ENCODE measurements around the gene PPT2. TPM values are rescaled to one million over a fixed set of nuclear protein-coding genes. Genes with fewer than 3 reads are reported as not detected.

The PPT2 gene
- total and polyA plus RNA-seq, 2 donors (not counting 3 experiments of a cell fraction or from before 2014, with no cell fraction given), result 27.2 to 47.3 TPM

GRCh38 chr6:32190911-32191677 lies 37.2 kb downstream of the PPT2 start:
- H3K79me2 ChIP-seq (ENCODE audit: control insufficient read depth, insufficient read depth, low read length), result peaks cover 23% of the 10 kb centered on the region
- intact Hi-C loops (cut with micrococcal nuclease) (loop anchor here (1.0 to 10.0 kb wide), 4 partner anchors 13 to 526 kb away; partner anchors contain the start of genes ATF6B, C6orf47, CSNK2B and GPANK1), dilution Hi-C loops (cut with MboI; ENCODE audit: extremely low pct_ligation_motif_present, low sequenced_read_pairs) (no loop called here)
- FAIRE-seq, result peak; percentile 4
- H3K9me3 ChIP-seq (replicated peaks; ENCODE audit: control insufficient read depth, insufficient read depth, low read length), result no peaks in the 10 kb centered on the region
- H3K9ac ChIP-seq (replicated peaks; ENCODE audit: extremely low read depth, insufficient read depth, low read length), result no peak overlapping the region
- H3K4me3 ChIP-seq (replicated peaks in 1 of 3; ENCODE audit: insufficient read depth in 1 of 3, low read depth in 1 of 3, low read length in 3 of 3), result no peak overlapping the region
- H3K9me1 ChIP-seq (replicated peaks; ENCODE audit: control insufficient read depth, extremely low read depth, insufficient read depth, low read length), result no peaks in the 10 kb centered on the region
- POLR2A ChIA-PET, result interaction anchor here (1.0 kb wide), 1 partner anchor 14 kb away, joined by 5 read pairs; no protein-coding TSS in a partner anchor
- H3K27ac ChIP-seq (ENCODE audit: insufficient read depth, low read depth, low read length), result no peak overlapping the region
- no peaks in the 10 kb centered on the region for H4K20me1 ChIP-seq (replicated peaks; ENCODE audit: control insufficient read depth, extremely low read depth, insufficient read depth, low read length)
- no TSS peak for BruUV-seq (replicated peaks)
- peaks cover 0 to 14% of the 10 kb centered on the region in 2 experiments for H3K36me3 ChIP-seq (ENCODE audit: control insufficient read depth in 2 of 2, extremely low read depth in 1 of 2, insufficient read depth in 2 of 2, low read length in 2 of 2)
- TF ChIP-seq GATA2 (IDR thresholded peaks at IDR 0.05; ENCODE audit: insufficient read depth, insufficient read length, low read depth, low read length) (no peak), POLR2A (IDR thresholded peaks at IDR 0.05; ENCODE audit: low read depth, low read length) (peak; percentile 4)
- H3K27me3 ChIP-seq (ENCODE audit: control insufficient read depth in 2 of 2, insufficient read depth in 2 of 2, low read length in 2 of 2), result no peaks in the 10 kb centered on the region
- no peak for DNase-seq (ENCODE audit: low read depth, low spot score)
- peaks cover 48% of the 10 kb centered on the region for H3K4me1 ChIP-seq (ENCODE audit: control insufficient read depth, extremely low read depth, insufficient read depth, low read length)
- H2AFZ ChIP-seq (ENCODE audit: low read depth, low read length), result no peak overlapping the region
- CTCF ChIA-PET, result interaction anchor here (0.6 to 1.8 kb wide), 4 partner anchors 14 to 72 kb away, joined by 3 to 6 read pairs (median 5); partner anchors contain the start of gene ATF6B
- no peak overlapping the region for H3K4me2 ChIP-seq (ENCODE audit: insufficient read depth, low read length)

GRCh38 chr6:32191696-32192607 lies 38.0 kb downstream of the PPT2 start:
- FAIRE-seq, result no peak
- BruUV-seq (replicated peaks), result no TSS peak
- Histone ChIP-seq H2AFZ (ENCODE audit: low read depth, low read length) (no peak overlapping the region), H3K4me2 (ENCODE audit: insufficient read depth, low read length) (peak overlapping the region; percentile 33), H3K79me2 (ENCODE audit: control insufficient read depth, insufficient read depth, low read length) (peaks cover 23% of the 10 kb centered on the region), H3K9me3 (replicated peaks; ENCODE audit: control insufficient read depth, insufficient read depth, low read length) (no peaks in the 10 kb centered on the region), H3K4me1 (ENCODE audit: control insufficient read depth, extremely low read depth, insufficient read depth, low read length) (peaks cover 50% of the 10 kb centered on the region), H4K20me1 (replicated peaks; ENCODE audit: control insufficient read depth, extremely low read depth, insufficient read depth, low read length) (no peaks in the 10 kb centered on the region), H3K27me3 (ENCODE audit: control insufficient read depth in 2 of 2, insufficient read depth in 2 of 2, low read length in 2 of 2) (no peaks in the 10 kb centered on the region), H3K4me3 (replicated peaks in 1 of 3; ENCODE audit: insufficient read depth in 1 of 3, low read depth in 1 of 3, low read length in 3 of 3) (no peak overlapping the region), H3K27ac (ENCODE audit: insufficient read depth, low read depth, low read length) (peak overlapping the region; percentile 62), H3K36me3 (ENCODE audit: control insufficient read depth in 2 of 2, extremely low read depth in 1 of 2, insufficient read depth in 2 of 2, low read length in 2 of 2) (peaks cover 0 to 10% of the 10 kb centered on the region in 2 experiments), H3K9ac (replicated peaks; ENCODE audit: extremely low read depth, insufficient read depth, low read length) (no peak overlapping the region), H3K9me1 (replicated peaks; ENCODE audit: control insufficient read depth, extremely low read depth, insufficient read depth, low read length) (no peaks in the 10 kb centered on the region)
- dilution Hi-C loops (cut with MboI; ENCODE audit: extremely low pct_ligation_motif_present, low sequenced_read_pairs), result no loop called here
- intact Hi-C loops (cut with micrococcal nuclease), result loop anchor here (10.0 kb wide), 2 partner anchors 147 to 527 kb away; partner anchors contain the start of genes C6orf47, CSNK2B, GPANK1 and LY6G5B
- DNase-seq (ENCODE audit: low read depth, low spot score), result no peak
- TF ChIP-seq GATA2 (IDR thresholded peaks at IDR 0.05; ENCODE audit: insufficient read depth, insufficient read length, low read depth, low read length) (no peak), CTCF (IDR thresholded peaks at IDR 0.05; ENCODE audit: extremely low read depth in 1 of 2, insufficient read depth in 1 of 2, low read depth in 1 of 2, low read length in 2 of 2) (no peak), JUN (IDR thresholded peaks at IDR 0.05; ENCODE audit: borderline replicate concordance, insufficient read depth, insufficient read length, low read depth) (no peak), FOS (IDR thresholded peaks at IDR 0.05; ENCODE audit: borderline replicate concordance, insufficient read depth, low read length) (no peak), EZH2 (IDR thresholded peaks at IDR 0.05; ENCODE audit: borderline replicate concordance, low read depth, low read length, severe bottlenecking) (no peak), MYC (IDR thresholded peaks at IDR 0.05; ENCODE audit: low read depth, low read length) (no peak), MAX (IDR thresholded peaks at IDR 0.05; ENCODE audit: insufficient read depth, insufficient read length) (no peak), POLR2A (IDR thresholded peaks at IDR 0.05; ENCODE audit: low read depth, low read length) (no peak), POLR2AphosphoS5 (IDR thresholded peaks at IDR 0.05; ENCODE audit: insufficient read depth, low read depth, low read length) (no peak)
- POLR2A ChIA-PET, result no interaction called here
- CTCF ChIA-PET, result interaction anchor here (0.7 to 1.3 kb wide), 5 partner anchors 13 to 77 kb away, joined by 3 to 9 read pairs (median 3); partner anchors contain the start of gene FKBPL

All from endothelial cell of umbilical vein (primary cell).